ENCODE measurements around the gene ZBTB20.

Gene ZBTB20

DNA sequence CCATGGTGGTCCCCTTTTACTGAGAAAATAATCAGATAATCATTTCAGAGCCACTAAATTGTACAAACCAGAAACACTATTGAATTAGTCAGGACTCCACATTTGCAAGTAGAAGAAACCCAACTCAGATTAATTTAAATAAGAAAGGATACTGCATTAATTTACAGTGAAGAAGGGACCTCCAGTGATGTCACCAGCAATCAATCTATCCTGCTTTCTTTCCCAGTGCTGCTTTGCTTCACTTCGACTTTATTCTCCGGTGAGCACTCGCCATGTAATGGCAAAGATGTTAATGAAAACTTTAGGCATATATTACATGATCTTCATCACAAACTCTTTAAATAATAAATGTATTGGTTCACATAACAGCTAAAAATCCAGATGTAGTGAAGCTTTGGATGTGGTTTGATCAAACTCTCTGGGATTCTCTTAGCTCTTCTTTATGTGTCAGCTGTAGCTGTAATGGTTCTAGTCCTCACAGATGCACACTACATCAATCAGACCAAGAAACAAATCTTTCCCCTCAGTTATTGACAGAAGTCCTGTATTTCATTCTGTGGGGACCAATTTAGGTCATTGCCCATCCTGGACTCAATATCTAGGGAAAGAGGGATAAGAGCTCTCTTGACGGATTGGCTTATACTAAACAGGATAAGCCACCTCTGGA lies 14.2 kb upstream of the ZBTB20 start:
- H3K4me3 Mint-ChIP-seq, result no peak overlapping the region

DNA sequence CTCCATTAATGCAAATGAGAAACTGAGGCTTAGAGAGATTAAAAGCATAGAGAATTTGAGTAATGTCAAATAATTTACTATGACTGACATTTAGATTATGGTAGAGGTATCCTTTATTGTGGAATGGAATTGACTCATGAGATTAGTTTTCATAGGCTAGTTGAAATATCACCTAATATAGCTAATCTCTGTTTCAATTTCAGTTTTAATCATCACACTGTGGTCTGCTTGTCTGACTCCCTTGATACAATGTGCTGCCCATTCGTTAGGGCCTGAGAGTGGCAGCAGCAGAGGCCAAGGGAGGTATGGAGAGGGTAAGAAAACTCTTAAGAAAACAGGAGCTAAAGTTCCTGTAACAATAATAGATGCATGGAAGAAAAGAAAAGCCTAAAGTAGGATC lies 13.2 kb upstream of the ZBTB20 start:
- peaks cover 9% of the 10 kb centered on the region for H3K4me1 Mint-ChIP-seq
- no peak for ATAC-seq (ENCODE audit: low read depth)
- no peak overlapping the region for H3K27ac Mint-ChIP-seq
- H3K4me3 Mint-ChIP-seq, result no peak overlapping the region
- DNase-seq (ENCODE audit: low spot score in 2 of 2), result no peak
- no peaks in the 10 kb centered on the region for H3K27me3 Mint-ChIP-seq
- peaks cover 3% of the 10 kb centered on the region for H3K36me3 Mint-ChIP-seq
- H3K9me3 Mint-ChIP-seq, result no peaks in the 10 kb centered on the region

More for the DNA sequence above, 14.2 kb upstream of the ZBTB20 start:
- H3K36me3 Mint-ChIP-seq, result peaks cover 3% of the 10 kb centered on the region
- H3K9me3 Mint-ChIP-seq, result no peaks in the 10 kb centered on the region
- DNase-seq (ENCODE audit: low spot score in 2 of 2) (no peak), ATAC-seq (ENCODE audit: low read depth) (no peak)
- H3K27me3 Mint-ChIP-seq, result no peaks in the 10 kb centered on the region
- H3K27ac Mint-ChIP-seq, result no peak overlapping the region
- H3K4me1 Mint-ChIP-seq, result peaks cover 12% of the 10 kb centered on the region

DNA sequence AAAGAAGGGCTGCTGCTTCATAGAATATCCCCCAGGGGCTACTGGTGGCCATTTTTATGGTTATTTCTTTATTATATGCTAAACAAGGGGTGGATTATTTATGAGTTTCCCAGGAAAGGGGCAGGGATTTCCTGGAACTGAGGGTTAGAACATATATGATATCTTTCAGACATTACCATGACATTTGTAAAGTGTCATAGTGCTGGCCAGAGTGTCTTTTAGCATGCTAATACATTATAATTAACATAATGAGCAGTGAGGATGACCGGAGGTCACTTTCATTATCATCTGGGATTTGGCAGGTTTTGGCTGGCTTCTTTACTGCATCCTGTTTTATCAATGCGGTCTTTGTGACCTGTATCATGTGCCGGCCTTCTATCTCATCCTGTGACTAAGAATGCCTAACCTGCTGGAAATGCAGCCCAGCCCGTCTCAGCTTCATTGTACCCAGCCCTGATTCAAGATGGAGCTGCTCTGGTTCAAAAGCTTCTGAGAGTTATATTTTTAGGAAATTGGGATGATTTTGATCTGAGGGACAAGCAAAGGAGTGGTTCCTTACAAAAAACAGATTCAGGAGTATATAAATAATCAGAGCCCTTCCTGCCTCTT lies 9.1 kb upstream of the ZBTB20 start:
- H3K9me3 Mint-ChIP-seq, result peaks cover 4% of the 10 kb centered on the region
- no peak overlapping the region for H3K27ac Mint-ChIP-seq
- H3K27me3 Mint-ChIP-seq, result no peaks in the 10 kb centered on the region
- peaks cover 2% of the 10 kb centered on the region for H3K4me1 Mint-ChIP-seq
- ATAC-seq (ENCODE audit: low read depth), result no peak
- no peak overlapping the region for H3K4me3 Mint-ChIP-seq
- DNase-seq (ENCODE audit: low spot score in 2 of 2), result no peak
- peaks cover 7% of the 10 kb centered on the region for H3K36me3 Mint-ChIP-seq

DNA sequence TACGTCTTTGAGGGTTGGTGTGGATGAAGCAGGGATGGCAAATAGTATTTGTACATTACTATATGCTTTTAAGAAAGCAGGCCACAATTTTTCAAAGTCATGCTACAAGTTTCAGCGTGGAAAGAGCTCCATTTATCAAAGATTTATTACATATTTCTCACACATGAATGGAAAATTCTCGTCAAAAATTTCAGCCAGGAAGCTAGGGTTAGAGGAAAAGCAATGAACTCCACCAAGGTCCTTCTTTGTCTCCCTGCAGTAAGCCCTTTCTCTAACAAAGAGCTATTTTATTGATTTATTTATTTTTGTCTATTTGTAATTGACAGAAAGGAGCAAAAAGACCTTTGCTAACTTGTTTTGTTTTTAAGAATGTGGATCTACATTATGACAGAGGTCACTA lies 7.5 kb upstream of the ZBTB20 start:
- no peak overlapping the region for H3K4me3 Mint-ChIP-seq
- H3K9me3 Mint-ChIP-seq, result peaks cover 11% of the 10 kb centered on the region
- H3K27ac Mint-ChIP-seq, result no peak overlapping the region
- H3K36me3 Mint-ChIP-seq, result peaks cover 9% of the 10 kb centered on the region
- no peak for ATAC-seq (ENCODE audit: low read depth)
- no peaks in the 10 kb centered on the region for H3K27me3 Mint-ChIP-seq
- DNase-seq (ENCODE audit: low spot score in 2 of 2), result no peak
- no peaks in the 10 kb centered on the region for H3K4me1 Mint-ChIP-seq

DNA sequence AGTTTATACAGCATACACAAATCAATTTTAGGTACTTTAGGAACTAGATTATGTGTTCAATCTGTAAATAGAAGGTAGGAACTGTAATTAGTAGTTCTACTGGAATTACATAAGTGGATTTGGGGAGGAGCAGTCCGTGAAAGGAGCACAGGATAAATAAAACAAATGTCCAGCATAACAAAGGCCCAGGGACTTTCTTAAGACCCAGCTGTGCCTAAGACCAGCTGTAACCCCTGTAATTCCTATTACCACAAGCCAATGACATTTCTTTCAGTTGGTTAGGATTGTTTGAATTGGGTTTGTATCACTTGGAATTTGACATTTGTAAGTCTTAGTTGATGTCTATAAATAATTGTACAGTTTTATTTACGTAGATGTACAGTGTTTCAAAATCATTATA lies 4.8 kb upstream of the ZBTB20 start:
- Mint-ChIP-seq H3K36me3 (peaks cover 10% of the 10 kb centered on the region), H3K9me3 (peaks cover 11% of the 10 kb centered on the region), H3K27ac (no peak overlapping the region), H3K4me3 (no peak overlapping the region), H3K27me3 (no peaks in the 10 kb centered on the region), H3K4me1 (peaks cover 2% of the 10 kb centered on the region)
- ATAC-seq (ENCODE audit: low read depth), result no peak
- no peak for DNase-seq (ENCODE audit: low spot score in 2 of 2)

DNA sequence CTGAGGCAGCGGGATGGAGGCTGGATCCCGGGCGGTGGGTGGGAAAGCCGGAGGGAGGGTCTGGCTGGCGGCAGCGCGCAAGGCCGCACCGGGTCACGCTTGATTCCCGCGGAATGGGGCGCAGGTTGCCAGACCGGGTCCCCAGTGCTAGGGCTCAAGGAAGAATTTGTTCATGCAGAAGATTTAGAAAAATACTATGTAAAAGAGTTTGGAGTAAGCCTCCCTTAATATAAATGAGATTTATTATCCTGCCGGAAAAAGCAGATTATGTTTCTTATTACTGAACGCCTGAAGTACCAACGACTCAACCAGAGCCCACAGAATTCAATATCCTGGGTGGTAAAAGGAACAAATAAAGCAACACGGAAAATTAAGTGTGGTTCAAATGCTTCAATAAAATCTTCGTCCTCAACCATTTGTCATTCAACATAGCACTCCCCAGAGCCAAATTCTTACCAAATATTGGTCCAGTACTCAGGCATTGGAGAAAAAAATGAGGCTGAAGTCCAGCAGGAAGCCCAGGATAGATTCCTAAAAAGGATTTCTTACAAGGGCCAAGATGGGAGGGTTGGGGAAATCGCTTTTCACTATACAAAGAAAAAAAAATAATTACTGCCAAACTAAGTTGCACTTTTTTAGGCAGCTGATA lies 1.2 kb upstream of the ZBTB20 start:
- no peak for DNase-seq (ENCODE audit: low spot score in 2 of 2)
- Mint-ChIP-seq H3K27me3 (no peaks in the 10 kb centered on the region), H3K36me3 (peaks cover 17% of the 10 kb centered on the region), H3K4me3 (peak overlapping the region; percentile 93), H3K4me1 (peaks cover 10% of the 10 kb centered on the region), H3K9me3 (peaks cover 11% of the 10 kb centered on the region), H3K27ac (peak overlapping the region; percentile 95)
- ATAC-seq (ENCODE audit: low read depth), result no peak

DNA sequence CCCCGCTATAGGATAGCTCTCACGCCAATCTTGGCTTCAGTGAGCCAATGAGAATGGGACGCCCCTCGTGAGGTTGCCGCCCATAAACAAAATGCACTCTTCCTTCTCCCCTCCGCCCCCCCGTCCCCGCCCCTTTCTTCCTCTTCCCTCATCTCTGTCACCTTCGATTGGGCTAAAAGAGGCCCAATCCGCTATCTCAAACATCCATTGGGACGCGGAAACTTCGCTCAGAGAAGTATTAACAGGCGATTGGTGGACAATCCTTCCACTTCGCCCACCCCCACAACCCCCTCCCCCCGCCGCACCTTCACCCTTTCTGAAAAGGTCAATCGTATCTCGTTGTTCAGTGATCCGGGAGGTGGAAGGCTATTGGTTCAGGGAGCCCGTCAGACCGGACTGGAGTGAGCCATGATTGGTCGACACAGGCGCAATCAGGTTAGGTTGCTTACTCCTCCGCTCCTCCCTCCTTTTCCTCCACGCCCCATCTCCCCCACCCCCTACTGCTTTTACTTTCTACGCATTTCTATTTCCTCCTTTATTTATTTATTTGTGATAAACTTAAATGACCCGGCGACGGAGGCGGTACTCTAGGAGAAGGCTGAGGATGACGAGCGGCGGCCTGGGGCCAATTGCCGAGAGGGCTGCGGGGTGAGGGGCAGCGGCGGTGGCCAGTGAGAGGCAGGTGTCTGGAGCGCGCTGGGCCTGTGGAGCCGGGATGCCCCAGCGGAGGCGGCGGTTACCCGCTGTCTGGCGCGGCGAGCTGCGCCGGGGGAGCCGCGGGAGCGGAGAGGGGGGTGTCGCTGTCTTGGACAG lies 447 bp upstream of the ZBTB20 start:
- Mint-ChIP-seq H3K4me3 (peak overlapping the region; percentile 93), H3K9me3 (peaks cover 9% of the 10 kb centered on the region), H3K27ac (peak overlapping the region; percentile 95), H3K36me3 (peaks cover 16% of the 10 kb centered on the region), H3K27me3 (no peaks in the 10 kb centered on the region), H3K4me1 (peaks cover 12% of the 10 kb centered on the region)
- DNase-seq (ENCODE audit: low spot score in 2 of 2) (peak; percentile 93 to 96), ATAC-seq (ENCODE audit: low read depth) (peak; percentile 73)

DNA sequence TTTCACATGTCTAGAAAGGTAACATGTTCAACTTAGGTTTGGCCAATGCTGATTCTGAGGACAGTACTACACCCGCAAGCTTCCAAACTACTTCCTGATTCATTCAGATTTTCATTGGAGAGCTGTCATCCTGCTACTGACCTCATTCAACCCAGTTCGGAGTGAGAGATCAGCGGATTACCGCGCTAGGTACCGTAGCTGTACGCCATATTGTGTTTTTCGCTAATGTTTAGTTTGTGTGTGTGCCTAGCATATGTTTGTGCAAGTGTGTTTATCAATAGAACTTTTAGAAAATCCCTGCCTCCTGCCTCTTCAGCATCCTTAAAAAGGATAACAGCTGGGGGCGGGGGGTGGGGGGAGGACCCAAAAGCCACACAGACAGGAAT lies 1.1 kb downstream of the ZBTB20 start:
- Mint-ChIP-seq H3K9me3 (peaks cover 7% of the 10 kb centered on the region), H3K36me3 (peaks cover 17% of the 10 kb centered on the region), H3K27me3 (no peaks in the 10 kb centered on the region), H3K4me3 (peak overlapping the region; percentile 89), H3K27ac (peak overlapping the region; percentile 95), H3K4me1 (peaks cover 15% of the 10 kb centered on the region)
- DNase-seq (ENCODE audit: low spot score in 2 of 2) (peak; percentile 11 to 23), ATAC-seq (ENCODE audit: low read depth) (no peak)

DNA sequence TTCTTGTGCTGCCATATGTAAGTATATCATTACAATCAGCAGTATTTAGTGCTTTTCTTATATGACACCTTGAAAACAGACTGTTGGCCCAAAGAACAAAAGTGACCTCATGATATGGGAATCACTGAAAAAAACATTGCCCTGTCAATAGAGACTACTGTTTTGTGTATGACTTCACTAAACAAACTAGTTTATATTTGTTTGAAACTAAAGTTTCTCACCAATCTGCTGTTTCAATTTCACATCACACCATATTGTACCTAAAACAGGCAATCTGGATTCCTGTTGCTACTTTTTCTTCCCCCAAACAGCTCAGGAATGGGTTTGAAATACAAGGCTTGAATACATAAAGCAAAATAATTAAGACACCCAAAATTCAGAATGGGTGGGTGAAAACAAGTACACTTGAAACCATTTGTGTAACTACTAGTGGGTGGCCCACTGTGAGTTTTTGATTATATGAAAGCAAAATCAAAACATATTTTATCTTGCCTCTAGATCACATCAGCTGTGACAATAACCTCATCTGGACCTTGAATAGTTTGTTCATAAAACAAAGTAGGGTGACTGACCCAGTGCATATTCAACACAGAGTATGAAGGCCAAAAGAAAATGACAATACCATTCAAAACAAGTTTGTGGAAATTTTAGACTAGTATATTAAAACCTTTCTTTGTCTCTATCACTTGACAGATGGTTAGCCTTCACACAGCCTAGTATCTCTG lies 5.9 kb downstream of the ZBTB20 start:
- Mint-ChIP-seq H3K4me3 (no peak overlapping the region), H3K27ac (no peak overlapping the region), H3K4me1 (peaks cover 15% of the 10 kb centered on the region), H3K27me3 (no peaks in the 10 kb centered on the region), H3K9me3 (no peaks in the 10 kb centered on the region), H3K36me3 (peaks cover 13% of the 10 kb centered on the region)
- ATAC-seq (ENCODE audit: low read depth) (no peak), DNase-seq (ENCODE audit: low spot score in 2 of 2) (no peak)

DNA sequence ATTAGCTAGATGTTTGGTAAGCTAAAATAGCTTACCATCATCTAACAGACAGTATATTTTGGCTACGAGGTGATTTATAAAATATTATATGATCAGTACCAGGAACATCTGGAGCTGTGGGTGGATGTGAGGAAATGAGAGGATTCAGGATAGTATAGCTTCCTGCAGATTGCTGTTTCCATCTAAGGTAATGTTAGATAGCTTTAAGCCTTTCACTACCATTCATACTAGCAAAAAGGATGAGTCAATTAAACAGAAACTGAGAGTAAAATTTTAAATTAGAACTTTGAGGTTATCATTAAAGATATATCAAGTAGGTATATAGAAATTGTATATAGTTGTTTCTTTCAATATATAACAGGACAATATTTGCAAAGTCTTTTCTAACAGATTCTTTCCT lies 8.0 kb downstream of the ZBTB20 start:
- no peaks in the 10 kb centered on the region for H3K9me3 Mint-ChIP-seq
- H3K4me1 Mint-ChIP-seq, result peaks cover 13% of the 10 kb centered on the region
- peaks cover 8% of the 10 kb centered on the region for H3K36me3 Mint-ChIP-seq
- H3K27me3 Mint-ChIP-seq, result no peaks in the 10 kb centered on the region
- DNase-seq (ENCODE audit: low spot score in 2 of 2) (no peak), ATAC-seq (ENCODE audit: low read depth) (no peak)
- no peak overlapping the region for H3K4me3 Mint-ChIP-seq
- H3K27ac Mint-ChIP-seq, result no peak overlapping the region

DNA sequence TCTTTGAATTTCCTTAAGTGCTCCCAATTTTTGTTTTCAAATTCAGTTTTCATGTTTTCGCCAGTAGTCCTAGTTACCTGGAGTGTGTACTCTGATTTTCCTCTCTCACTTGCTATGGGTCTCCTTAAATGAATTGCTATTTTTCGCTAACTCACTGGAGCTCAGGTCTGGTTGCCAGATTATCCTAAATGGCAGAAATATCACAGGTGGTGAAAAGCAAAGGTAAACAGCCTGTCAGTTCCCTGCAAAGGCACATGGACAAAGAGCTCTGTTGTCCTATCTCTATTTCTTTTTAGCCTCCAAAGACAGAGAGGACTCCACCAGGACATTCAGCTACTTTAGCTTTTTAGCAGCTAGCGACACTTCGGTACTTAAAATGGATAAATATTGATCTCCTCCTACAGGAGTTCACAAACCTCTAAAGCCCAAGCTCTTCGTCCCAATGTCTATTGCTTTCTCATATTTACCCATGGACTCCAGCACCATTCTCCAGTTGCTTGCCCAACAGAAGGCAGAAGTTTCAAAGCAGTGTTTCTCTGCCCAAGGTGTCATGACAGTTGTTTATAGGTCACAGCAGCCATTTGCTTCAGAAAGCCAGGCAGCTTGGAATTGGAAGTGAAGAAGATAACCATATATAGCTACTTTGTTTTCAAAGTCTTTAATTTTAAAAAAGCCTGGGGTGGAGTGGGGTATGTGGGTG lies 12.3 kb downstream of the ZBTB20 start:
- no peaks in the 10 kb centered on the region for H3K27me3 Mint-ChIP-seq
- DNase-seq (ENCODE audit: low spot score in 2 of 2), result no peak
- peaks cover 2% of the 10 kb centered on the region for H3K9me3 Mint-ChIP-seq
- no peak overlapping the region for H3K27ac Mint-ChIP-seq
- ATAC-seq (ENCODE audit: low read depth), result no peak
- peaks cover 8% of the 10 kb centered on the region for H3K4me1 Mint-ChIP-seq
- peaks cover 10% of the 10 kb centered on the region for H3K36me3 Mint-ChIP-seq
- no peak overlapping the region for H3K4me3 Mint-ChIP-seq

DNA sequence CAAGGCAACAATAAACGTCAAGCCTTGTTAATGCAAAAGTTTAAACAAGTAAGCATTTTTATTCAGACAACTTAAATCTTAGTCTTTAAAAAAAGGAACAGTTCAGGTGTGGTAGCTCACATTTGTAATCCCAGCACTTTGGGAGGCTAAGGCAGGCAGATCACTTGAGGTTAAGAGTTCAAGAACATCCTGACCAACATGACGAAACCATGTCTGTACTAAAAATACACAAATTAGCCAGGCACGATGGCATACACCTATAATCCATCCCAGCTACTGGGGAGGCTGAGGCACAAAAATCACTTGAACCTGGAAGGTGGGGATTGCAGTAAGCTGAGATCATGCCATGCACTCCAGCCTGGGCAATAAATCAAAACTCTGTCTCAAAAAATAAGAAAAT lies 19.9 kb downstream of the ZBTB20 start:
- Mint-ChIP-seq H3K9me3 (no peaks in the 10 kb centered on the region), H3K4me3 (no peak overlapping the region), H3K27ac (no peak overlapping the region), H3K4me1 (peaks cover 16% of the 10 kb centered on the region), H3K36me3 (peaks cover 14% of the 10 kb centered on the region), H3K27me3 (no peaks in the 10 kb centered on the region)
- no peak for ATAC-seq (ENCODE audit: low read depth)
- DNase-seq (ENCODE audit: low spot score in 2 of 2), result no peak

DNA sequence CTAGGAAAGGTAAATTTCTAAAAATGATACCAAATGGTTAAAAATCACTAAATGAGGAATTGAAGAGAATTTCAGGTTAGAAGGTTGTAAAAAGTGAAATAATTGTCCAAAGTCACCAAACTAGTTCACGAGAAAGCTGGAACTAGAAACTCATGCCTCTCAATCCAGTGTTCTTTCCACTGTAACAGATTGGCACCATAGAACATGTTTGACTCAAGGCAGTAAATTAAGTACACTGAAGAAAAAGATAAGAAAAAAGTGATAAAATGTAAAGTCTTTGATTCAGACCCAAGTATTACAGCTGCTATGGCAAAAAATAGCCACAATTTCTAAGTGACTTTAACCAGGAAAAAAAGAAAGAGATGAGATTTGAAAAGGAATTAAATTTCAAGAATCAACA lies 26.5 kb downstream of the ZBTB20 start:
- Mint-ChIP-seq H3K27ac (no peak overlapping the region), H3K4me1 (peaks cover 20% of the 10 kb centered on the region), H3K27me3 (no peaks in the 10 kb centered on the region), H3K4me3 (no peak overlapping the region), H3K9me3 (no peaks in the 10 kb centered on the region), H3K36me3 (peaks cover 11% of the 10 kb centered on the region)
- no peak for ATAC-seq (ENCODE audit: low read depth)
- no peak for DNase-seq (ENCODE audit: low spot score in 2 of 2)
